OCI-LY7 (cell line): Measurements from ENCODE around the gene ADAMTS17. TPM values are rescaled to one million over a fixed set of nuclear protein-coding genes. Genes with fewer than 3 reads are reported as not detected.
"Not testable (repeated sequence)": the region's sequence is repeated elsewhere in the genome, so short reads cannot be mapped to it uniquely, and the experiment has no call there.

Experiments used
- BruUV-seq: library from RNA; stranded (reverse); fragments of 400-500 nt; replicated peaks from 2 replicates; lab custom pipeline; 2021; lab: Mats Ljungman, UMichigan
- CTCF ChIA-PET: fragments of 300-600 bp; sonication (Branson Sonifier 250); formaldehyde crosslinking; loops from one replicate; lab custom pipeline; 2022; ENCODE audit warnings: antibody characterized with exemption; ENCODE audit not compliant: unreplicated experiment; lab: Charles Lee
- POLR2A ChIA-PET: fragments of 300-600 bp; sonication (Branson Sonifier 250); formaldehyde crosslinking; loops from one replicate; lab custom pipeline; 2022; ENCODE audit warnings: antibody characterized with exemption; lab: Charles Lee
- DNase-seq: peaks from one replicate; pipeline ENCODE4 v3.0.0-alpha.2; 2015; ENCODE audit warnings: low spot score
- H2AFZ ChIP-seq: fragments of 200-600 bp; sonication (generic), shearing (Covaris generic); 2 replicates; pipeline ENCODE4 v1.6.1; 2014; ENCODE audit warnings: mild to moderate bottlenecking, antibody characterized with exemption, low read length, moderate library complexity
- H3K27ac ChIP-seq: fragments of 200-600 bp; sonication (generic); 2 replicates; pipeline ENCODE4 v1.5.1; 2014; ENCODE audit warnings: mixed run types, low read depth, mild to moderate bottlenecking, moderate library complexity, low read length, inconsistent platforms; ENCODE audit not compliant: poor library complexity, severe bottlenecking
- H3K36me3 ChIP-seq: fragments of 200-600 bp; sonication (generic); 2 replicates; pipeline ENCODE4 v1.6.1; 2014; ENCODE audit warnings: mild to moderate bottlenecking, antibody characterized with exemption, low read length, moderate library complexity, mixed read lengths; ENCODE audit not compliant: insufficient read depth
- H3K4me1 ChIP-seq: fragments of 200-600 bp; sonication (generic); 2 replicates; pipeline ENCODE4 v1.5.1; 2014; ENCODE audit warnings: mild to moderate bottlenecking, low read length; ENCODE audit not compliant: insufficient read depth, poor library complexity, severe bottlenecking
- H3K4me2 ChIP-seq: fragments of 200-600 bp; sonication (generic); 2 replicates; pipeline ENCODE4 v1.6.1; 2014; ENCODE audit warnings: mild to moderate bottlenecking, low read length
- H3K4me3 ChIP-seq: fragments of 200-600 bp; sonication (generic); 2 replicates; pipeline ENCODE4 v1.5.1; 2014; ENCODE audit warnings: mild to moderate bottlenecking, low read depth, low read length; ENCODE audit not compliant: poor library complexity, severe bottlenecking
- H3K79me2 ChIP-seq: fragments of 200-600 bp; sonication (generic); 2 replicates; pipeline ENCODE4 v1.6.1; 2016; ENCODE audit warnings: low read depth, mild to moderate bottlenecking, low read length, moderate library complexity, mixed read lengths; ENCODE audit not compliant: insufficient read depth
- H3K9me2 ChIP-seq: fragments of 200-600 bp; sonication (generic); 2 replicates; pipeline ENCODE4 v1.6.1; 2016; ENCODE audit warnings: mild to moderate bottlenecking, low read length, mixed read lengths; ENCODE audit not compliant: insufficient read depth
- H3K9me3 ChIP-seq: fragments of 200-600 bp; sonication (generic); 2 replicates; pipeline ENCODE4 v1.6.1; 2014; ENCODE audit warnings: mild to moderate bottlenecking, mixed run types, low read length, mixed read lengths
- H4K20me1 ChIP-seq: fragments of 200-600 bp; sonication (generic); 2 replicates; pipeline ENCODE4 v1.6.1; 2014; ENCODE audit warnings: mild to moderate bottlenecking, antibody characterized with exemption, low read length, moderate library complexity, mixed read lengths; ENCODE audit not compliant: insufficient read depth
- CTCF ChIP-seq: fragments of 200-600 bp; sonication (generic); conservative IDR thresholded peaks from 2 replicates; pipeline ENCODE4 v1.5.1; 2014; ENCODE audit warnings: mild to moderate bottlenecking, antibody characterized with exemption, low read length, moderate library complexity, mixed read lengths
- EZH2phosphoT487 ChIP-seq: fragments of 200-600 bp; sonication (generic); IDR thresholded peaks from 2 replicates; pipeline ENCODE4 v1.6.1; 2018; ENCODE audit warnings: low read depth, borderline replicate concordance, mild to moderate bottlenecking, mixed run types, antibody characterized with exemption, low read length, moderate library complexity, mixed read lengths
- intact Hi-C: fragments of 100-400 bp; cut with micrococcal nuclease; formaldehyde crosslinking; loops from one replicate; pipeline ENCODE4 v1.10.0; 2022; ENCODE audit not compliant: unreplicated experiment
- total RNA-seq, 2 experiments: library from RNA; depleted of rRNA in 1 of 2; stranded (reverse); fragments of >200 nt in 1 of 2; shearing (Covaris generic) in 1 of 2; gene quantifications; 2 replicates each; pipeline ENCODE4 v1.2.3, GENCODE V29; 2014 to 2022

ADAMTS17 gene
- total RNA-seq, 2 experiments from 2014 or later, result not detected

- Histone ChIP-seq H3K4me3 (no peak overlapping the region), H3K4me1 (no peaks in the 10 kb centered on the region), H3K79me2 (no peaks in the 10 kb centered on the region), H3K27ac (no peak overlapping the region), H2AFZ (no peak overlapping the region), H3K9me2 (no peaks in the 10 kb centered on the region), H3K9me3 (no peaks in the 10 kb centered on the region), H3K4me2 (no peak overlapping the region), H3K36me3 (no peaks in the 10 kb centered on the region), H4K20me1 (no peaks in the 10 kb centered on the region)
- no peak for DNase-seq
- TF ChIP-seq CTCF (no peak), EZH2phosphoT487 (no peak)
- ChIA-PET POLR2A (no interaction called here), CTCF (no interaction called here)
- BruUV-seq, result no TSS peak
- intact Hi-C loops, result no loop called here
Measured at GRCh38 chr15:99980752-99981151, 361.0 kb downstream of the ADAMTS17 start.

- H3K36me3 ChIP-seq, intact Hi-C loops, H3K9me2 ChIP-seq, H3K79me2 ChIP-seq, H3K4me2 ChIP-seq, BruUV-seq, H4K20me1 ChIP-seq, H3K4me3 ChIP-seq, H2AFZ ChIP-seq, H3K27ac ChIP-seq, H3K4me1 ChIP-seq, CTCF ChIA-PET, POLR2A ChIA-PET, DNase-seq, H3K9me3 ChIP-seq: not testable (repeated sequence)
Measured at GRCh38 chr15:99979886-99980285, 361.9 kb downstream of the ADAMTS17 start.

GRCh38 chr15:99979371-99979770 is 362.4 kb downstream of the ADAMTS17 start:
- no peak overlapping the region for H2AFZ ChIP-seq
- H3K9me3 ChIP-seq, result no peaks in the 10 kb centered on the region
- H3K4me1 ChIP-seq, result no peaks in the 10 kb centered on the region
- DNase-seq, result no peak
- H3K36me3 ChIP-seq, result no peaks in the 10 kb centered on the region
- no peaks in the 10 kb centered on the region for H3K79me2 ChIP-seq
- TF ChIP-seq EZH2phosphoT487 (no peak), CTCF (no peak)
- ChIA-PET POLR2A (no interaction called here), CTCF (no interaction called here)
- no TSS peak for BruUV-seq
- H3K9me2 ChIP-seq, result no peaks in the 10 kb centered on the region
- H4K20me1 ChIP-seq, result no peaks in the 10 kb centered on the region
- H3K4me2 ChIP-seq, result no peak overlapping the region
- intact Hi-C loops, result no loop called here
- H3K4me3 ChIP-seq, result no peak overlapping the region
- H3K27ac ChIP-seq, result no peak overlapping the region
